ENCODE data around the gene HEPACAM. TPM values are rescaled to one million over a fixed set of nuclear protein-coding genes. Genes with fewer than 3 reads are reported as not detected.

HEPACAM gene
- total and polyA plus RNA-seq, 2 donors from 2014 or later = 0.30 TPM; not detected in 1

GRCh38 chr11:124897674-124898262, 38.1 kb downstream of the HEPACAM start, which contains the start of gene ROBO4:
Gene ROBO4 (minus strand): TSS chr11:124897865. CDS start chr11:124897795, 70 bp downstream.
- Histone ChIP-seq H3K27ac (ENCODE audit: low read depth in 2 of 2, low read length in 2 of 2) (peak within 1 kb of the TSS; percentile 67 to 77), H3K9me3 (ENCODE audit: control insufficient read depth in 2 of 3, insufficient read depth in 1 of 3, low read length in 3 of 3) (no peaks in the 10 kb centered on the region), H3K36me3 (ENCODE audit: control insufficient read depth in 2 of 3, insufficient read depth in 3 of 3, low read length in 3 of 3) (no peaks in the 10 kb centered on the region), H3K9ac (ENCODE audit: low read length in 3 of 3) (peak within 1 kb of the TSS in 2 of 3 donors; percentile 17 to 58), H3K4me3 (ENCODE audit: low read length in 3 of 3) (peak within 1 kb of the TSS; percentile 4 to 63 (median 57)), H3K27me3 (ENCODE audit: control insufficient read depth, insufficient read depth, low read length) (no peaks in the 10 kb centered on the region), H3K4me1 (ENCODE audit: control insufficient read depth in 2 of 3, insufficient read depth in 2 of 3, low read depth in 1 of 3, low read length in 3 of 3) (peaks cover 0 to 18% (median 3%) of the 10 kb centered on the region in 3 donors)
- DNase-seq = peak in 1 of 5 donors; percentile 39
- no peak for FAIRE-seq
- intact Hi-C loops (cut with DNase I) = no loop called here
- TF ChIP-seq CTCF (IDR thresholded peaks at IDR 0.05; ENCODE audit: borderline replicate concordance, extremely low read depth, insufficient read depth) = no peak

GRCh38 chr11:124896821-124897391, 38.9 kb downstream of the HEPACAM start:
- DNase-seq = no peak
- Histone ChIP-seq H3K27ac (ENCODE audit: low read depth in 2 of 2, low read length in 2 of 2) (peak overlapping the region; percentile 67 to 77), H3K27me3 (ENCODE audit: control insufficient read depth, insufficient read depth, low read length) (no peaks in the 10 kb centered on the region), H3K9ac (ENCODE audit: low read length in 3 of 3) (peak overlapping the region in 2 of 3 donors; percentile 17 to 58), H3K9me3 (ENCODE audit: control insufficient read depth in 2 of 3, insufficient read depth in 1 of 3, low read length in 3 of 3) (no peaks in the 10 kb centered on the region), H3K4me1 (ENCODE audit: control insufficient read depth in 2 of 3, insufficient read depth in 2 of 3, low read depth in 1 of 3, low read length in 3 of 3) (peaks cover 0 to 23% (median 3%) of the 10 kb centered on the region in 3 donors), H3K4me3 (ENCODE audit: low read length in 3 of 3) (peak overlapping the region; percentile 4 to 63 (median 57)), H3K36me3 (ENCODE audit: control insufficient read depth in 2 of 3, insufficient read depth in 3 of 3, low read length in 3 of 3) (no peaks in the 10 kb centered on the region)
- no peak for TF ChIP-seq CTCF (IDR thresholded peaks at IDR 0.05; ENCODE audit: borderline replicate concordance, extremely low read depth, insufficient read depth)
- intact Hi-C loops (cut with DNase I) = no loop called here
- no peak for FAIRE-seq

GRCh38 chr11:124896071-124896750, 39.6 kb downstream of the HEPACAM start:
- H3K27me3 ChIP-seq (ENCODE audit: control insufficient read depth, insufficient read depth, low read length) = no peaks in the 10 kb centered on the region
- intact Hi-C loops (cut with DNase I) = no loop called here
- H3K4me3 ChIP-seq (ENCODE audit: low read length in 3 of 3) = peak overlapping the region in 1 of 3 donors; percentile 63
- TF ChIP-seq CTCF (IDR thresholded peaks at IDR 0.05; ENCODE audit: borderline replicate concordance, extremely low read depth, insufficient read depth) = no peak
- H3K4me1 ChIP-seq (ENCODE audit: control insufficient read depth in 2 of 3, insufficient read depth in 2 of 3, low read depth in 1 of 3, low read length in 3 of 3) = peaks cover 0 to 23% (median 3%) of the 10 kb centered on the region in 3 donors
- H3K27ac ChIP-seq (ENCODE audit: low read depth in 2 of 2, low read length in 2 of 2) = peak overlapping the region; percentile 45 to 77
- H3K9me3 ChIP-seq (ENCODE audit: control insufficient read depth in 2 of 3, insufficient read depth in 1 of 3, low read length in 3 of 3) = no peaks in the 10 kb centered on the region
- FAIRE-seq (no peak), DNase-seq (no peak)
- H3K36me3 ChIP-seq (ENCODE audit: control insufficient read depth in 2 of 3, insufficient read depth in 3 of 3, low read length in 3 of 3) = no peaks in the 10 kb centered on the region
- H3K9ac ChIP-seq (ENCODE audit: low read length in 3 of 3) = peak overlapping the region in 1 of 3 donors; percentile 55

All from kidney (tissue), 14 donors.